ENCODE results near the gene EVC2. TPM values are rescaled to one million over a fixed set of nuclear protein-coding genes. Genes with fewer than 3 reads are reported as not detected.

Gene EVC2
- total and polyA plus RNA-seq, 7 donors = 0.60 to 14.7 (median 8.6) TPM; not detected in 1

- H3K4me1 ChIP-seq = no peaks in the 10 kb centered on the region
- WGBS, 2 donors = 90% methylated on average over 2 of the region's 2 CpGs
- TF ChIP-seq CTCF (IDR thresholded peaks at IDR 0.05) = no peak
- TF ChIP-seq POLR2AphosphoS5 (IDR thresholded peaks at IDR 0.05) = no peak
- no peak for TF ChIP-seq POLR2A (IDR thresholded peaks at IDR 0.05)
- TF ChIP-seq EP300 (IDR thresholded peaks at IDR 0.05) = no peak
- peaks cover 0 to 41% (median 0%) of the 10 kb centered on the region in 4 donors for H3K36me3 ChIP-seq
- DNase-seq = no peak
- H3K4me3 ChIP-seq = no peak overlapping the region
- no peaks in the 10 kb centered on the region for H3K9me3 ChIP-seq
- H3K27ac ChIP-seq = no peak overlapping the region
- intact Hi-C loops (cut with DNase I) = no loop called here
- H3K27me3 ChIP-seq = no peaks in the 10 kb centered on the region
Observed at GRCh38 chr4:5532100-5532499, 176.3 kb downstream of the EVC2 start.

- DNase-seq = no peak
- Histone ChIP-seq H3K9me3 (no peaks in the 10 kb centered on the region), H3K4me1 (peaks cover 0 to 22% (median 10%) of the 10 kb centered on the region in 4 donors), H3K27me3 (no peaks in the 10 kb centered on the region), H3K36me3 (peaks cover 0 to 36% (median 0%) of the 10 kb centered on the region in 4 donors), H3K27ac (no peak overlapping the region), H3K4me3 (no peak overlapping the region)
- intact Hi-C loops (cut with DNase I) = no loop called here
- TF ChIP-seq POLR2AphosphoS5 (IDR thresholded peaks at IDR 0.05) (no peak), CTCF (IDR thresholded peaks at IDR 0.05) (no peak), POLR2A (IDR thresholded peaks at IDR 0.05) (no peak), EP300 (IDR thresholded peaks at IDR 0.05) (no peak)
- WGBS, 2 donors = 90 to 96% methylated on average over 4 of the region's 4 CpGs
Observed at GRCh38 chr4:5528031-5528436, 180.3 kb downstream of the EVC2 start.

- Histone ChIP-seq H3K36me3 (peaks cover 0 to 36% (median 0%) of the 10 kb centered on the region in 4 donors), H3K4me3 (no peak overlapping the region), H3K27ac (no peak overlapping the region), H3K4me1 (peaks cover 0 to 22% (median 10%) of the 10 kb centered on the region in 4 donors), H3K27me3 (no peaks in the 10 kb centered on the region), H3K9me3 (no peaks in the 10 kb centered on the region)
- no peak for TF ChIP-seq POLR2A (IDR thresholded peaks at IDR 0.05)
- no peak for TF ChIP-seq POLR2AphosphoS5 (IDR thresholded peaks at IDR 0.05)
- TF ChIP-seq EP300 (IDR thresholded peaks at IDR 0.05) = no peak
- no peak for TF ChIP-seq CTCF (IDR thresholded peaks at IDR 0.05)
- 15 to 32% methylated on average over 3 of the region's 3 CpGs for WGBS, 2 donors
- no peak for DNase-seq
- intact Hi-C loops (cut with DNase I) = no loop called here
Observed at GRCh38 chr4:5527211-5527610, 181.1 kb downstream of the EVC2 start.

- TF ChIP-seq CTCF (IDR thresholded peaks at IDR 0.05) = no peak
- no peak for TF ChIP-seq EP300 (IDR thresholded peaks at IDR 0.05)
- TF ChIP-seq POLR2A (IDR thresholded peaks at IDR 0.05) = no peak
- no peak for TF ChIP-seq POLR2AphosphoS5 (IDR thresholded peaks at IDR 0.05)
Observed at GRCh38 chr4:5526080-5526846, 182.1 kb downstream of the EVC2 start.

More at GRCh38 chr4:5526080-5526846, 182.1 kb downstream of the EVC2 start:
- H3K4me1 ChIP-seq = peaks cover 0 to 22% (median 10%) of the 10 kb centered on the region in 4 donors
- no peak overlapping the region for H3K4me3 ChIP-seq
- WGBS, 2 donors = 41 to 66% methylated on average over 3 of the region's 3 CpGs
- peaks cover 0 to 32% (median 0%) of the 10 kb centered on the region in 4 donors for H3K36me3 ChIP-seq
- H3K27ac ChIP-seq = no peak overlapping the region
- no peaks in the 10 kb centered on the region for H3K9me3 ChIP-seq
- intact Hi-C loops (cut with DNase I) = no loop called here
- H3K27me3 ChIP-seq = no peaks in the 10 kb centered on the region
- no peak for DNase-seq

Data from sigmoid colon (tissue), 7 donors.